Kidney (tissue), 14 donors: ENCODE data around the gene NXN. TPM values are rescaled to one million over a fixed set of nuclear protein-coding genes. Genes with fewer than 3 reads are reported as not detected.

Experiments used
- DNase-seq, 5 donors: peaks; one replicate each; pipeline ENCODE4 v3.0.0-alpha.2; 2013 to 2020
- FAIRE-seq: peaks from 2 replicates; lab custom pipeline; 2012; peaks lifted over from hg19 to GRCh38; lab: Jason Lieb, UNC
- H3K27ac ChIP-seq, 2 donors: one replicate each; pipeline ENCODE4 v1.7.0; 2013; ENCODE audit warnings: low read depth in 2 of 2, low read length in 2 of 2, inconsistent platforms in 1 of 2
- H3K27me3 ChIP-seq: one replicate; pipeline ENCODE4 v1.7.1; 2013; ENCODE audit warnings: low read length, inconsistent platforms; ENCODE audit not compliant: control insufficient read depth, insufficient read depth
- H3K36me3 ChIP-seq, 3 donors: one replicate each; pipeline versions ENCODE4 v1.7.0 to v1.7.1; 2013; ENCODE audit warnings: low read length in 3 of 3, control low read depth in 1 of 3, inconsistent platforms in 1 of 3; ENCODE audit not compliant: insufficient read depth in 3 of 3, control insufficient read depth in 2 of 3
- H3K4me1 ChIP-seq, 3 donors: one replicate each; pipeline versions ENCODE4 v1.7.0 to v1.7.1; 2013; ENCODE audit warnings: low read length in 3 of 3, inconsistent platforms in 1 of 3, low read depth in 1 of 3; ENCODE audit not compliant: control insufficient read depth in 2 of 3, insufficient read depth in 2 of 3
- H3K4me3 ChIP-seq, 3 donors: one replicate each; pipeline versions ENCODE4 v1.7.0 to v1.8.1; 2013; ENCODE audit warnings: low read length in 3 of 3, control low read depth in 1 of 3, inconsistent platforms in 1 of 3
- H3K9ac ChIP-seq, 3 donors: one replicate each; pipeline versions ENCODE4 v1.7.0 to v1.7.1; 2013; ENCODE audit warnings: low read length in 3 of 3, control low read depth in 1 of 3, inconsistent platforms in 1 of 3
- H3K9me3 ChIP-seq, 3 donors: one replicate each; pipeline versions ENCODE4 v1.7.0 to v1.7.1; 2013; ENCODE audit warnings: low read length in 3 of 3, control low read depth in 1 of 3, inconsistent platforms in 1 of 3; ENCODE audit not compliant: control insufficient read depth in 2 of 3, insufficient read depth in 1 of 3
- CTCF ChIP-seq: IDR thresholded peaks from 3 replicates; pipeline ENCODE4 v1.5.1; 2012; ENCODE audit warnings: mild to moderate bottlenecking, moderate library complexity, borderline replicate concordance; ENCODE audit not compliant: insufficient read depth; ENCODE audit errors: extremely low read depth
- intact Hi-C: fragments of 100-400 bp; cut with DNase I; formaldehyde crosslinking; loops from one replicate; pipeline ENCODE4 v1.11.1; 2022
- polyA plus RNA-seq: library from polyadenylated mRNA; stranded (reverse); fragments of 350-450 nt; fragmentation: Illumina TruSeq; extraction: RNeasy Lipid Tissue Mini Kit (QIAGEN cat#74804); gene quantifications from one replicate; pipeline ENCODE4 v1.2.3, GENCODE V29; 2014; ENCODE audit warnings: low read depth, low replicate concordance; ENCODE audit not compliant: insufficient read depth
- total RNA-seq: library from RNA; stranded (reverse); fragmentation: NEBNext Ultra II Directional; extraction: Animal tissue kit (Norgen Biotek cat#: 25700); gene quantifications from one replicate; pipeline ENCODE4 v1.2.1, GENCODE V29; 2021
- donor health status: control.
- donor health status: control.
- donor health status: control.
- donor health status: control.
- donor health status: control.
- donor health status: DM: yes; HTN: yes; CAD: no.
- donor health status: Normal renal cell carcinoma (clear cell type).

The NXN gene
- total and polyA plus RNA-seq, 2 donors from 2014 or later: 10.2 to 26.8 TPM

- Histone ChIP-seq H3K4me1 (no peaks in the 10 kb centered on the region), H3K4me3 (no peak overlapping the region), H3K36me3 (no peaks in the 10 kb centered on the region), H3K9ac (no peak overlapping the region), H3K27ac (no peak overlapping the region), H3K27me3 (no peaks in the 10 kb centered on the region), H3K9me3 (no peaks in the 10 kb centered on the region)
- intact Hi-C loops: no loop called here
- no peak for TF ChIP-seq CTCF
- FAIRE-seq (no peak), DNase-seq (no peak)
Measured at GRCh38 chr17:945672-946071, 33.9 kb downstream of the NXN start.

GRCh38 chr17:944266-944826 is 35.2 kb downstream of the NXN start:
- FAIRE-seq: no peak
- TF ChIP-seq CTCF: no peak
- no peaks in the 10 kb centered on the region for H3K36me3 ChIP-seq
- no peak overlapping the region for H3K4me3 ChIP-seq
- H3K27me3 ChIP-seq: no peaks in the 10 kb centered on the region
- no peak overlapping the region for H3K27ac ChIP-seq
- H3K4me1 ChIP-seq: no peaks in the 10 kb centered on the region
- peak in 1 of 5 donors; percentile 39 for DNase-seq
- no peak overlapping the region for H3K9ac ChIP-seq
- intact Hi-C loops: no loop called here
- no peaks in the 10 kb centered on the region for H3K9me3 ChIP-seq

GRCh38 chr17:935485-935884 is 44.1 kb downstream of the NXN start:
- H3K9ac ChIP-seq: no peak overlapping the region
- TF ChIP-seq CTCF: no peak
- peaks cover 0 to 3% (median 0%) of the 10 kb centered on the region in 3 donors for H3K4me1 ChIP-seq
- FAIRE-seq: no peak
- H3K27me3 ChIP-seq: no peaks in the 10 kb centered on the region
- H3K4me3 ChIP-seq: no peak overlapping the region
- H3K36me3 ChIP-seq: no peaks in the 10 kb centered on the region
- intact Hi-C loops: no loop called here
- H3K9me3 ChIP-seq: no peaks in the 10 kb centered on the region
- no peak for DNase-seq
- no peak overlapping the region for H3K27ac ChIP-seq
